HepG2 (cell line): Measurements from ENCODE around the gene PARP11. TPM values are rescaled to one million over a fixed set of nuclear protein-coding genes. Genes with fewer than 3 reads are reported as not detected.

Experiments used
- ATAC-seq: fragments of 200-7000 bp; cut with Tn5 transposase; 3 replicates; pipeline ENCODE4 v1.9.1; 2020; ENCODE audit warnings: mild to moderate bottlenecking, moderate library complexity
- BruUV-seq: library from RNA; stranded (reverse); fragments of 400-500 nt; replicated peaks from 2 replicates; lab custom pipeline; 2021; lab: Mats Ljungman, UMichigan
- CTCF ChIA-PET: fragments of 300-600 bp; formaldehyde crosslinking; extraction: SDS; loops from one replicate; lab custom pipeline; 2021; ENCODE audit warnings: low total read pairs, inconsistent platforms, low intra/inter-chr PET ratio; lab: Yijun Ruan, JAX
- POLR2A ChIA-PET: fragments of 350-600 bp; sonication (Branson Sonifier 250); formaldehyde crosslinking; loops from one replicate; lab custom pipeline; 2020; ENCODE audit warnings: antibody characterized with exemption, inconsistent platforms; lab: Yijun Ruan, JAX
- DNase-seq: peaks from one replicate; pipeline ENCODE4 v3.0.0-alpha.2; 2015; ENCODE audit warnings: low spot score
- FAIRE-seq: peaks from 3 replicates; lab custom pipeline; 2011; peaks lifted over from hg19 to GRCh38; lab: Jason Lieb, UNC
- H2AFZ ChIP-seq: one replicate; pipeline ENCODE4 v1.6.1; 2011; ENCODE audit warnings: low read length, inconsistent platforms
- H3K27ac ChIP-seq: fragments of 300-600 bp; 3 replicates; pipeline ENCODE4 v1.8.0; 2011; ENCODE audit warnings: mixed run types, mild to moderate bottlenecking, mixed read lengths, low read length, inconsistent platforms; ENCODE audit not compliant: insufficient read depth; ENCODE audit errors: extremely low read length
- H3K27me3 ChIP-seq, 2 experiments: fragments of 200-600 bp in 1 of 2; 2 replicates in 1 of 2; 3 replicates in 1 of 2; pipeline versions ENCODE4 v1.6.0 to v1.8.0; 2011; ENCODE audit warnings: low read length in 2 of 2, mild to moderate bottlenecking in 2 of 2, moderate library complexity in 2 of 2, inconsistent platforms in 1 of 2; ENCODE audit not compliant: insufficient read depth in 2 of 2, control insufficient read depth in 1 of 2
- H3K36me3 ChIP-seq, 2 experiments: fragments of 200-600 bp in 1 of 2; replicated peaks in 1 of 2; 2 replicates in 1 of 2; 3 replicates in 1 of 2; pipeline versions ENCODE4 v1.5.1 to v1.8.0; 2011; ENCODE audit warnings: low read length in 2 of 2, inconsistent platforms in 1 of 2; ENCODE audit not compliant: insufficient read depth in 2 of 2, control insufficient read depth in 1 of 2
- H3K4me1 ChIP-seq: 2 replicates; pipeline ENCODE4 v1.5.1; 2012; ENCODE audit warnings: low read length, inconsistent platforms; ENCODE audit not compliant: insufficient read depth
- H3K4me2 ChIP-seq: 2 replicates; pipeline ENCODE4 v1.6.0; 2011; ENCODE audit warnings: low read depth, low read length, inconsistent platforms
- H3K4me3 ChIP-seq, 3 experiments: fragments of 200-600 bp in 1 of 3; sonication (generic), shearing (Covaris generic) in 1 of 3; replicated peaks in 1 of 3; 2 replicates each; pipeline ENCODE4 v1.5.1; 2011 to 2016; ENCODE audit warnings: low read length in 3 of 3, inconsistent platforms in 2 of 3, low read depth in 2 of 3, mild to moderate bottlenecking in 2 of 3, control low read depth in 1 of 3, mixed read lengths in 1 of 3; ENCODE audit not compliant: insufficient read depth in 1 of 3
- H3K79me2 ChIP-seq: one replicate; pipeline ENCODE4 v1.6.1; 2011; ENCODE audit warnings: low read length, inconsistent platforms; ENCODE audit not compliant: insufficient read depth
- H3K9ac ChIP-seq: 2 replicates; pipeline ENCODE4 v1.6.0; 2011; ENCODE audit warnings: mild to moderate bottlenecking, low read depth, low read length, inconsistent platforms; ENCODE audit not compliant: insufficient read depth
- H3K9me3 ChIP-seq: 2 replicates; pipeline ENCODE4 v1.5.1; 2012; ENCODE audit warnings: mild to moderate bottlenecking, low read length
- H4K20me1 ChIP-seq: 2 replicates; pipeline ENCODE4 v1.6.0; 2011; ENCODE audit warnings: inconsistent platforms, mild to moderate bottlenecking, low read length, moderate library complexity; ENCODE audit not compliant: insufficient read depth
- BHLHE40 ChIP-seq: IDR thresholded peaks from 2 replicates; pipeline ENCODE4 v1.6.1; 2011; ENCODE audit warnings: low read length, improper control_type of control experiment
- GTF2F1 ChIP-seq: fragments of 150-350 bp; IDR thresholded peaks from 2 replicates; pipeline ENCODE4 v1.6.1; 2014; ENCODE audit warnings: low read length
- JUND ChIP-seq: sonication (generic); formaldehyde crosslinking; IDR thresholded peaks from 2 replicates; pipeline ENCODE4 v1.8.0; 2022; ENCODE audit warnings: mild to moderate bottlenecking, missing genetic modification reagents
- MIXL1 ChIP-seq: IDR thresholded peaks from 2 replicates; pipeline ENCODE4 v1.6.1; 2016
- RAD21 ChIP-seq: fragments of 450-650 bp; formaldehyde crosslinking; IDR thresholded peaks from 2 replicates; pipeline ENCODE4 v1.5.0; 2020; ENCODE audit warnings: mild to moderate bottlenecking
- SMC3 ChIP-seq: IDR thresholded peaks from 2 replicates; pipeline ENCODE4 v1.6.1; 2011; ENCODE audit warnings: low read length, improper control_type of control experiment
- STAG1 ChIP-seq: sonication (generic); formaldehyde crosslinking; IDR thresholded peaks from 2 replicates; pipeline ENCODE4 v1.4.0; 2020; ENCODE audit warnings: missing genetic modification reagents
- TEAD3 ChIP-seq: optimal IDR thresholded peaks from 2 replicates; pipeline ENCODE3; 2016; ENCODE audit warnings: borderline replicate concordance
- TSC22D2 ChIP-seq: sonication (generic); formaldehyde crosslinking; IDR thresholded peaks from 2 replicates; pipeline ENCODE4 v1.5.1; 2020; ENCODE audit warnings: missing genetic modification reagents, mild to moderate bottlenecking, borderline replicate concordance
- WGBS: methylation state at CpG from one replicate; pipeline ENCODE4 v1.1.6; 2017; ENCODE audit warnings: low lambda C conversion rate; 5-methylcytosine and 5-hydroxymethylcytosine counted together
- in situ Hi-C: cut with HindIII; loops from 2 replicates; pipeline ENCODE4 v1.10.0; 2017; ENCODE audit warnings: low pct_unique_long_range_greater_than_20kb; ENCODE audit not compliant: extremely low pct_ligation_motif_present
- intact Hi-C: fragments of 100-400 bp; cut with micrococcal nuclease; formaldehyde crosslinking; loops from one replicate; pipeline ENCODE4 v1.10.0; 2022; ENCODE audit not compliant: unreplicated experiment
- polyA plus RNA-seq, 8 experiments: library from polyadenylated mRNA; depleted of rRNA in 3 of 8; stranded (reverse) in 7 of 8; unstranded in 1 of 8; fragments of >200 nt; fragmentation: Illumina TruSeq in 4 of 8; extraction: Trizol in 4 of 8; gene quantifications; 2 replicates each; pipeline versions ENCODE4 v1.2.1 to v1.2.3, GENCODE V29; 2011 to 2016; ENCODE audit warnings: low read depth in 4 of 8, missing spikeins in 1 of 8, mixed read lengths in 1 of 8; ENCODE audit not compliant: insufficient read depth in 1 of 8
- total RNA-seq, 5 experiments: library from RNA; depleted of rRNA; stranded (reverse); fragments of >200 nt; fragmentation: Illumina TruSeq; extraction: Trizol; gene quantifications; 2 replicates each; pipeline ENCODE4 v1.2.3, GENCODE V29; 2016; ENCODE audit warnings: low read depth in 1 of 5
- TF ChIP-seq, protein P1 (sequence below): IDR thresholded peaks from 2 replicates; pipeline ENCODE4 v1.6.1; 2012; ENCODE audit warnings: low read depth, low read length, improper control_type of control experiment
- TF ChIP-seq, protein P2 (sequence below): sonication (generic); formaldehyde crosslinking; IDR thresholded peaks from 2 replicates; pipeline ENCODE4 v1.5.0; 2020; ENCODE audit warnings: mild to moderate bottlenecking, missing genetic modification reagents, moderate library complexity

Gene PARP11
- total and polyA plus RNA-seq, 2 of the 13 experiments (the other 11 are each of a cell fraction or from before 2014, with no cell fraction given): 4.0 to 7.6 TPM

GRCh38 chr12:3885277-3886094 is 12.3 kb upstream of the PARP11 start:
- no peak overlapping the region for H3K4me3 ChIP-seq
- no peaks in the 10 kb centered on the region for H3K9me3 ChIP-seq
- no peak overlapping the region for H3K4me2 ChIP-seq
- 0 out of 2 replicates have a peak, but pooled peaks cover 6% of the 10 kb centered on the region for H3K4me1 ChIP-seq
- ATAC-seq (no peak), DNase-seq (peak; percentile 36), FAIRE-seq (peak; percentile 71)
- TF ChIP-seq STAG1 (CRISPR knock-in tag): peak; percentile 90
- TF ChIP-seq, protein P1, sequence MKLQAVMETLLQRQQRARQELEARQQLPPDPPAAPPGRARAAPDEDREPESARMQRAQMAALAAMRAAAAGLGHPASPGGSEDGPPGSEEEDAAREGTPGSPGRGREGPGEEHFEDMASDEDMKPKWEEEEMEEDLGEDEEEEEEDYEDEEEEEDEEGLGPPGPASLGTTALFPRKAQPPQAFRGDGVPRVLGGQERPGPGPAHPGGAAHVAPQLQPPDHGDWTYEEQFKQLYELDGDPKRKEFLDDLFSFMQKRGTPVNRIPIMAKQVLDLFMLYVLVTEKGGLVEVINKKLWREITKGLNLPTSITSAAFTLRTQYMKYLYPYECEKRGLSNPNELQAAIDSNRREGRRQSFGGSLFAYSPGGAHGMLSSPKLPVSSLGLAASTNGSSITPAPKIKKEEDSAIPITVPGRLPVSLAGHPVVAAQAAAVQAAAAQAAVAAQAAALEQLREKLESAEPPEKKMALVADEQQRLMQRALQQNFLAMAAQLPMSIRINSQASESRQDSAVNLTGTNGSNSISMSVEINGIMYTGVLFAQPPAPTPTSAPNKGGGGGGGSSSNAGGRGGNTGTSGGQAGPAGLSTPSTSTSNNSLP: peak; percentile 79
- peak; percentile 74 for TF ChIP-seq RAD21 (CRISPR knock-in tag)
- peak; percentile 87 for TF ChIP-seq SMC3
- TF ChIP-seq BHLHE40: no peak
- peak; percentile 59 for TF ChIP-seq TEAD3 (CRISPR knock-in tag)
- no peak for TF ChIP-seq JUND (CRISPR knock-in tag)
- TF ChIP-seq GTF2F1: no peak
- peak; percentile 46; the same call in 1 of the 2 replicates for TF ChIP-seq MIXL1 (CRISPR knock-in tag)
- TF ChIP-seq TSC22D2 (CRISPR knock-in tag): no peak
- TF ChIP-seq, protein P2, sequence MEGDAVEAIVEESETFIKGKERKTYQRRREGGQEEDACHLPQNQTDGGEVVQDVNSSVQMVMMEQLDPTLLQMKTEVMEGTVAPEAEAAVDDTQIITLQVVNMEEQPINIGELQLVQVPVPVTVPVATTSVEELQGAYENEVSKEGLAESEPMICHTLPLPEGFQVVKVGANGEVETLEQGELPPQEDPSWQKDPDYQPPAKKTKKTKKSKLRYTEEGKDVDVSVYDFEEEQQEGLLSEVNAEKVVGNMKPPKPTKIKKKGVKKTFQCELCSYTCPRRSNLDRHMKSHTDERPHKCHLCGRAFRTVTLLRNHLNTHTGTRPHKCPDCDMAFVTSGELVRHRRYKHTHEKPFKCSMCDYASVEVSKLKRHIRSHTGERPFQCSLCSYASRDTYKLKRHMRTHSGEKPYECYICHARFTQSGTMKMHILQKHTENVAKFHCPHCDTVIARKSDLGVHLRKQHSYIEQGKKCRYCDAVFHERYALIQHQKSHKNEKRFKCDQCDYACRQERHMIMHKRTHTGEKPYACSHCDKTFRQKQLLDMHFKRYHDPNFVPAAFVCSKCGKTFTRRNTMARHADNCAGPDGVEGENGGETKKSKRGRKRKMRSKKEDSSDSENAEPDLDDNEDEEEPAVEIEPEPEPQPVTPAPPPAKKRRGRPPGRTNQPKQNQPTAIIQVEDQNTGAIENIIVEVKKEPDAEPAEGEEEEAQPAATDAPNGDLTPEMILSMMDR: peak; percentile 78
- H2AFZ ChIP-seq: no peak overlapping the region
- H4K20me1 ChIP-seq: no peaks in the 10 kb centered on the region
- no peak overlapping the region for H3K27ac ChIP-seq
- in situ Hi-C loops: loop anchor here (5.0 kb wide), 2 partner anchors 152 to 392 kb away; no protein-coding TSS in a partner anchor
- H3K79me2 ChIP-seq: no peaks in the 10 kb centered on the region
- CTCF ChIA-PET: interaction anchor here (1.3 to 2.2 kb wide), 4 partner anchors 107 to 391 kb away, joined by 3 to 20 read pairs (median 12); no protein-coding TSS in a partner anchor
- H3K9ac ChIP-seq: no peak overlapping the region
- H3K36me3 ChIP-seq: no peaks in the 10 kb centered on the region
- H3K27me3 ChIP-seq: no peaks in the 10 kb centered on the region; a peak in 2 of 5 replicates
- POLR2A ChIA-PET: no interaction called here
- intact Hi-C loops: loop anchor here (1.0 to 5.0 kb wide), 6 partner anchors 65 to 392 kb away; no protein-coding TSS in a partner anchor
- 29% methylated on average over 8 of the region's 8 CpGs for WGBS
- BruUV-seq: no TSS peak
